HG02870 (cell line): ENCODE results near the gene FLVCR1.
"Not testable (repeated sequence)": the region's sequence is repeated elsewhere in the genome, so short reads cannot be mapped to it uniquely, and the experiment has no call there.

ENCODE experiments used
- ATAC-seq: cut with Tn5 transposase; IDR thresholded peaks from one replicate; pipeline ENCODE4 v1.9.1; 2021; ENCODE audit warnings: mild to moderate bottlenecking, moderate library complexity; ENCODE audit not compliant: unreplicated experiment

Gene FLVCR1

GRCh38 chr1:212860713-212861581 lies 2.9 kb downstream of the FLVCR1 start:
- ATAC-seq: no peak

GRCh38 chr1:212862111-212862690 lies 4.1 kb downstream of the FLVCR1 start:
- no peak for ATAC-seq

- ATAC-seq: not testable (repeated sequence)
These were observed 5.3 kb downstream of the FLVCR1 start for GRCh38 chr1:212863345-212863744.

GRCh38 chr1:212864201-212864600 lies 6.1 kb downstream of the FLVCR1 start:
- no peak for ATAC-seq

- ATAC-seq: no peak
These were observed 9.1 kb downstream of the FLVCR1 start for GRCh38 chr1:212867192-212867591.

- no peak for ATAC-seq
These were observed 13.9 kb downstream of the FLVCR1 start for GRCh38 chr1:212871976-212872375.

- peak; percentile 91 for ATAC-seq
These were observed 15.4 kb downstream of the FLVCR1 start for GRCh38 chr1:212873518-212873917.

- ATAC-seq: no peak
These were observed 20.3 kb downstream of the FLVCR1 start for GRCh38 chr1:212878418-212878817.

GRCh38 chr1:212879947-212880690 lies 22.0 kb downstream of the FLVCR1 start:
- no peak for ATAC-seq

- no peak for ATAC-seq
These were observed 26.5 kb downstream of the FLVCR1 start for GRCh38 chr1:212884592-212884991.

GRCh38 chr1:212892108-212892507 lies 34.0 kb downstream of the FLVCR1 start:
- no peak for ATAC-seq

GRCh38 chr1:212899845-212900244 lies 41.8 kb downstream of the FLVCR1 start:
- no peak for ATAC-seq

- no peak for ATAC-seq
These were observed 43.2 kb downstream of the FLVCR1 start for GRCh38 chr1:212901290-212901689.

- no peak for ATAC-seq
These were observed 44.0 kb downstream of the FLVCR1 start for GRCh38 chr1:212902054-212902453.

- ATAC-seq: no peak
These were observed 45.6 kb downstream of the FLVCR1 start for GRCh38 chr1:212903664-212904063.

GRCh38 chr1:212908071-212908470 lies 50.0 kb downstream of the FLVCR1 start:
- not testable (repeated sequence) for ATAC-seq

GRCh38 chr1:212908971-212909370 lies 50.9 kb downstream of the FLVCR1 start:
- no peak for ATAC-seq

GRCh38 chr1:212909652-212910063 lies 51.6 kb downstream of the FLVCR1 start:
- no peak for ATAC-seq

- not testable (repeated sequence) for ATAC-seq
These were observed 52.1 kb downstream of the FLVCR1 start for GRCh38 chr1:212910213-212910612.

- not testable (repeated sequence) for ATAC-seq
These were observed 55.6 kb downstream of the FLVCR1 start for GRCh38 chr1:212913638-212914037.

- not testable (repeated sequence) for ATAC-seq
These were observed 56.0 kb downstream of the FLVCR1 start for GRCh38 chr1:212914110-212914509.

- ATAC-seq: no peak
These were observed 56.7 kb downstream of the FLVCR1 start for GRCh38 chr1:212914789-212915188.
